Body of pancreas (tissue), 4 donors: Measurements from ENCODE around the gene ZRSR2. TPM values are rescaled to one million over a fixed set of nuclear protein-coding genes. Genes with fewer than 3 reads are reported as not detected.

ENCODE experiments used
- ATAC-seq: fragments of 150-250 bp; one replicate; pipeline ENCODE4 v1.9.1; 2016
- DNase-seq, 4 donors: peaks; one replicate each; pipeline ENCODE4 v3.0.0-alpha.2; 2019
- H3K27ac ChIP-seq, 4 donors: fragments of 200-600 bp; sonication (generic); 1 replicate in 3 of 4; 2 replicates in 1 of 4; pipeline versions ENCODE4 v1.5.1 to v1.6.1; 2016 to 2019; ENCODE audit warnings: mild to moderate bottlenecking in 1 of 4, mixed read lengths in 1 of 4, moderate library complexity in 1 of 4
- H3K27me3 ChIP-seq, 2 donors: fragments of 200-600 bp; sonication (generic); one replicate each; pipeline ENCODE4 v1.6.0; 2016; ENCODE audit warnings: mild to moderate bottlenecking in 1 of 2
- H3K36me3 ChIP-seq, 2 donors: fragments of 200-600 bp; sonication (generic); replicated peaks in 1 of 2; 2 replicates each; pipeline ENCODE4 v1.5.1; 2016; ENCODE audit warnings: low read depth in 2 of 2; ENCODE audit not compliant: insufficient read depth in 1 of 2
- H3K4me1 ChIP-seq: fragments of 200-600 bp; sonication (generic); one replicate; pipeline ENCODE4 v1.6.0; 2016
- H3K4me3 ChIP-seq, 2 donors: fragments of 200-600 bp; sonication (generic); 1 replicate in 1 of 2; 2 replicates in 1 of 2; pipeline ENCODE4 v1.5.1; 2016 to 2019
- H3K9me3 ChIP-seq, 3 donors: fragments of 200-600 bp; sonication (generic); 1 replicate in 2 of 3; 2 replicates in 1 of 3; pipeline ENCODE4 v1.5.1; 2016
- CTCF ChIP-seq, 7 experiments: fragments of 450-650 bp in 4 of 7; fragments of 200-600 bp in 3 of 7; sonication (generic) in 3 of 7; IDR thresholded peaks; one replicate each; pipeline ENCODE4 v1.5.1; 2016 to 2019; ENCODE audit warnings: antibody characterized with exemption in 7 of 7
- POLR2A ChIP-seq, 3 donors: fragments of 450-650 bp; IDR thresholded peaks; one replicate each; pipeline ENCODE4 v1.6.1; 2016; ENCODE audit warnings: antibody characterized with exemption in 3 of 3, mild to moderate bottlenecking in 2 of 3
- WGBS, 2 donors: methylation state at CpG; one replicate each; pipeline ENCODE4 v1.1.5; 2017; 5-methylcytosine and 5-hydroxymethylcytosine counted together
- intact Hi-C: fragments of 100-400 bp; cut with DNase I; formaldehyde crosslinking; loops from one replicate; pipeline ENCODE4 v1.15.1; 2023
- total RNA-seq, 2 donors: library from RNA; depleted of rRNA; stranded (reverse); fragments of >200 nt; gene quantifications; one replicate each; pipeline ENCODE4 v1.1.0, GENCODE V29; 2016

ZRSR2 gene
- total RNA-seq, 2 donors from 2014 or later = 5.7 to 9.2 TPM

- H3K4me3 ChIP-seq = no peak overlapping the region
- H3K27me3 ChIP-seq = no peaks in the 10 kb centered on the region
- no peaks in the 10 kb centered on the region for H3K36me3 ChIP-seq
- ATAC-seq (no peak), DNase-seq (no peak)
- intact Hi-C loops = no loop called here
- H3K9me3 ChIP-seq = no peaks in the 10 kb centered on the region
- no peak overlapping the region for H3K27ac ChIP-seq
- H3K4me1 ChIP-seq = no peaks in the 10 kb centered on the region
- TF ChIP-seq CTCF (IDR thresholded peaks at IDR 0.05) (no peak), POLR2A (IDR thresholded peaks at IDR 0.05) (no peak)
- WGBS, 2 donors = 82 to 100% methylated on average over 2 to 4 of the region's 4 CpGs
Measured at GRCh38 chrX:15869695-15870094, 79.4 kb downstream of the ZRSR2 start.

- TF ChIP-seq CTCF (IDR thresholded peaks at IDR 0.05) (no peak), POLR2A (IDR thresholded peaks at IDR 0.05) (no peak)
- DNase-seq = no peak
- intact Hi-C loops = no loop called here
Measured at GRCh38 chrX:15870310-15870709, 80.0 kb downstream of the ZRSR2 start.

More at GRCh38 chrX:15870310-15870709, 80.0 kb downstream of the ZRSR2 start:
- 52 to 54% methylated on average over 4 of the region's 4 CpGs for WGBS, 2 donors
- no peaks in the 10 kb centered on the region for H3K36me3 ChIP-seq
- no peak for ATAC-seq
- H3K4me3 ChIP-seq = no peak overlapping the region
- no peak overlapping the region for H3K27ac ChIP-seq
- H3K4me1 ChIP-seq = no peaks in the 10 kb centered on the region
- no peaks in the 10 kb centered on the region for H3K9me3 ChIP-seq
- H3K27me3 ChIP-seq = no peaks in the 10 kb centered on the region

Other genes with a start within 250 kb of the ZRSR2 start
- 10 to 100 TPM in 1 of 2 donors, 1 to 10 TPM in 1; 6.2 to 17.5 TPM for gene ACE2, start 189.5 kb upstream of the ZRSR2 start, total RNA-seq
- gene CLTRN, start 125.7 kb upstream of the ZRSR2 start, total RNA-seq = 1 to 10 TPM; 1.3 to 1.6 TPM
- 1 to 10 TPM; 6.2 to 6.6 TPM for gene CA5B, start 52.2 kb upstream of the ZRSR2 start, total RNA-seq
- gene AP1S2, start 64.3 kb downstream of the ZRSR2 start, total RNA-seq = 10 to 100 TPM in 1 of 2 donors, 1 to 10 TPM in 1; 7.6 to 11.7 TPM